Muscle layer of colon (tissue), 2 donors: ENCODE measurements around the gene KAT6B.

Experiments
- H3K27ac ChIP-seq: one replicate; pipeline ENCODE4 v1.7.0; 2013; ENCODE audit warnings: low read depth, mild to moderate bottlenecking, low read length, moderate library complexity
- H3K27me3 ChIP-seq, 2 donors: one replicate each; pipeline ENCODE4 v1.7.0; 2013; ENCODE audit warnings: low read length in 2 of 2, mild to moderate bottlenecking in 2 of 2; ENCODE audit not compliant: insufficient read depth in 2 of 2, control insufficient read depth in 1 of 2
- H3K36me3 ChIP-seq: one replicate; pipeline ENCODE4 v1.7.0; 2013; ENCODE audit warnings: mild to moderate bottlenecking, low read length; ENCODE audit not compliant: insufficient read depth
- H3K4me1 ChIP-seq: one replicate; pipeline ENCODE4 v1.7.0; 2013; ENCODE audit warnings: mild to moderate bottlenecking, low read length; ENCODE audit not compliant: insufficient read depth
- H3K4me3 ChIP-seq, 2 donors: one replicate each; pipeline ENCODE4 v1.7.0; 2013; ENCODE audit warnings: low read length in 2 of 2, low read depth in 1 of 2, mild to moderate bottlenecking in 1 of 2, moderate library complexity in 1 of 2
- H3K9ac ChIP-seq: one replicate; pipeline ENCODE4 v1.7.0; 2013; ENCODE audit warnings: low read length
- H3K9me3 ChIP-seq: one replicate; pipeline ENCODE4 v1.7.0; 2013; ENCODE audit warnings: mild to moderate bottlenecking, low read length
- donor health status: abdominal sarcoma.
- donor health status: Adenocarcinoma of cecum.

Gene KAT6B

GRCh38 chr10:75035975-75036708 lies 209.7 kb downstream of the KAT6B start:
- Histone ChIP-seq H3K27me3 (no peaks in the 10 kb centered on the region), H3K9ac (no peak overlapping the region), H3K4me3 (no peak overlapping the region), H3K27ac (no peak overlapping the region), H3K4me1 (peaks cover 11% of the 10 kb centered on the region), H3K9me3 (no peaks in the 10 kb centered on the region), H3K36me3 (no peaks in the 10 kb centered on the region)

GRCh38 chr10:75037171-75038153 lies 211.1 kb downstream of the KAT6B start:
- peaks cover 22% of the 10 kb centered on the region for H3K4me1 ChIP-seq
- H3K27ac ChIP-seq = no peak overlapping the region
- H3K27me3 ChIP-seq = no peaks in the 10 kb centered on the region
- no peak overlapping the region for H3K4me3 ChIP-seq
- no peaks in the 10 kb centered on the region for H3K36me3 ChIP-seq
- H3K9me3 ChIP-seq = no peaks in the 10 kb centered on the region
- no peak overlapping the region for H3K9ac ChIP-seq

GRCh38 chr10:75038335-75038734 lies 211.9 kb downstream of the KAT6B start:
- Histone ChIP-seq H3K27me3 (no peaks in the 10 kb centered on the region), H3K27ac (no peak overlapping the region), H3K4me1 (peaks cover 31% of the 10 kb centered on the region), H3K9me3 (no peaks in the 10 kb centered on the region), H3K4me3 (no peak overlapping the region), H3K36me3 (no peaks in the 10 kb centered on the region), H3K9ac (no peak overlapping the region)

- Histone ChIP-seq H3K9ac (no peak overlapping the region), H3K27me3 (no peaks in the 10 kb centered on the region), H3K4me1 (peaks cover 20% of the 10 kb centered on the region), H3K27ac (no peak overlapping the region), H3K9me3 (no peaks in the 10 kb centered on the region), H3K4me3 (no peak overlapping the region), H3K36me3 (no peaks in the 10 kb centered on the region)
Measured at GRCh38 chr10:75040576-75040975, 214.2 kb downstream of the KAT6B start.

GRCh38 chr10:75042292-75042974 lies 216.0 kb downstream of the KAT6B start:
- H3K9me3 ChIP-seq = no peaks in the 10 kb centered on the region
- peaks cover 20% of the 10 kb centered on the region for H3K4me1 ChIP-seq
- no peaks in the 10 kb centered on the region for H3K36me3 ChIP-seq
- no peak overlapping the region for H3K9ac ChIP-seq
- no peak overlapping the region for H3K4me3 ChIP-seq
- peak overlapping the region; percentile 55 for H3K27ac ChIP-seq
- H3K27me3 ChIP-seq = no peaks in the 10 kb centered on the region

GRCh38 chr10:75043256-75044131 lies 217.1 kb downstream of the KAT6B start:
- Histone ChIP-seq H3K4me1 (peaks cover 20% of the 10 kb centered on the region), H3K9ac (no peak overlapping the region), H3K9me3 (no peaks in the 10 kb centered on the region), H3K27ac (no peak overlapping the region), H3K27me3 (no peaks in the 10 kb centered on the region), H3K36me3 (no peaks in the 10 kb centered on the region), H3K4me3 (no peak overlapping the region)

- H3K4me3 ChIP-seq = no peak overlapping the region
- H3K27ac ChIP-seq = no peak overlapping the region
- H3K9me3 ChIP-seq = no peaks in the 10 kb centered on the region
- no peaks in the 10 kb centered on the region for H3K4me1 ChIP-seq
- no peak overlapping the region for H3K9ac ChIP-seq
- H3K36me3 ChIP-seq = no peaks in the 10 kb centered on the region
- no peaks in the 10 kb centered on the region for H3K27me3 ChIP-seq
Measured at GRCh38 chr10:75048669-75049098, 222.3 kb downstream of the KAT6B start.

- no peaks in the 10 kb centered on the region for H3K9me3 ChIP-seq
- no peak overlapping the region for H3K9ac ChIP-seq
- H3K4me3 ChIP-seq = no peak overlapping the region
- no peaks in the 10 kb centered on the region for H3K36me3 ChIP-seq
- H3K4me1 ChIP-seq = no peaks in the 10 kb centered on the region
- H3K27ac ChIP-seq = no peak overlapping the region
- H3K27me3 ChIP-seq = no peaks in the 10 kb centered on the region
Measured at GRCh38 chr10:75049316-75050148, 223.1 kb downstream of the KAT6B start.

GRCh38 chr10:75050149-75050919 lies 223.9 kb downstream of the KAT6B start:
- no peak overlapping the region for H3K27ac ChIP-seq
- no peak overlapping the region for H3K4me3 ChIP-seq
- H3K36me3 ChIP-seq = no peaks in the 10 kb centered on the region
- no peaks in the 10 kb centered on the region for H3K27me3 ChIP-seq
- no peaks in the 10 kb centered on the region for H3K9me3 ChIP-seq
- no peaks in the 10 kb centered on the region for H3K4me1 ChIP-seq
- no peak overlapping the region for H3K9ac ChIP-seq
